ENCODE measurements around the gene SCARB1.
"Not testable (repeated sequence)": the region's sequence is repeated elsewhere in the genome, so short reads cannot be mapped to it uniquely, and the experiment has no call there.

SCARB1 gene

DNA sequence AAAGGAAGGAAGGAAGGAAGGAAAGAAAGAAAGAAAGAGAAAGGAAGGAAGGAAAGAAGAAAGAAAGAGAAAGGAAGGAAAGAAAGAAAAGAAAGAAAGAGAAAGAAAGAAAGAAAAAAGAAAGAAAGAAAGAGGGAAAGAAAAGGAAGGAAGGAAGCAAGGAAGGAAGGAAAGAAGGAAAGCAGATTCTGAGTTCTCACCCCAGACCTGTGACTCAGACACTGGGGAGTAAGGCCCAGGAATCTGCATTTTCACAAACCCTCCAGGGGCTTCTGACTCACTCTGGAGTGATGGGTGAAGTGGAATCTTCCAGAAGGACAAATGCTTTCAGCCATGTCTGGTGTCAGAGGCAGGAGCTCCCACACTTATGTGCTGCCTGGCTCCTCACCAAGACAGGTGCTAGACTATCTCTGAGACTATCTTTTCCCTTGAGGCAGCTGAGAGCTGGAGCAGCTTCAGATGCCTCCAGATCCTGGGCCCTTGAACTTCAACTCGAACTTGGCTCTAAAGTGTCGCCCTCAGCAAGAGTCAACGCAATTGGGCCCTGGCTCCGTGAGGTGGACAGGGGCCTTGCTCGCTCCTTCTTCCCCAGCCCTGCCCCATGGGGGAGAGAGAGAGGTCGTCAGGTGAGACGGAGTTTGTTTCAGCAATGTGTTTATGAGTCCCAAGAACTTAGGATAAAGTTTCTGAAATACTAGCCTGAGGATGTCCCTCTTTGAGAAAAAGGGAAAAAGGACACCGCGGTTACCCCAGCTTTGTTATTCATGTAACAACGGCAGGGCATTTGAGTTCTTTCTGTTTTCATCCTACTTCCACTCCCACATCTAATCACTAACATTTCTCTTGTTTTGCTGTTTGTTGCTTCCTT, 19.8 kb upstream of the SCARB1 start:
- no peak for DNase-seq

DNA sequence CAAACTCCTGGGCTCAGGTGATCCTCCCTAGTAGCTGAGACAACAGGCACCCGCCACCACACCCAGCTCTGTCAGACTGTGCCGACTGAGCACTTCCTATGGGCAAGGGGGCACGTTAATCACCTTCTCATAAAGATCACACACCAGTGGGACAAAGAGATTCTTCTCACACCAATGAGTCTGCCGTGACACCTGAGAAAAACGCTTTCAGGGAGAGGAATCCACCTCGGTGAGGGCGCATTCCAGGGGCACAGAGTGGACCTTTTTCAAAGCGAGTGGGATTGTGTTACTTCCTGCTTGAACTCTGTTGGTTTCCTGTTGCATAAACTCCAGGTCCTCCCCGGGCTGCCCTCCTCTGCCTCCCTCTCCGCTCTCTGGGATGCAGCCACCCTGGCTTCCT, 17.5 kb upstream of the SCARB1 start:
- no peak for DNase-seq

DNA sequence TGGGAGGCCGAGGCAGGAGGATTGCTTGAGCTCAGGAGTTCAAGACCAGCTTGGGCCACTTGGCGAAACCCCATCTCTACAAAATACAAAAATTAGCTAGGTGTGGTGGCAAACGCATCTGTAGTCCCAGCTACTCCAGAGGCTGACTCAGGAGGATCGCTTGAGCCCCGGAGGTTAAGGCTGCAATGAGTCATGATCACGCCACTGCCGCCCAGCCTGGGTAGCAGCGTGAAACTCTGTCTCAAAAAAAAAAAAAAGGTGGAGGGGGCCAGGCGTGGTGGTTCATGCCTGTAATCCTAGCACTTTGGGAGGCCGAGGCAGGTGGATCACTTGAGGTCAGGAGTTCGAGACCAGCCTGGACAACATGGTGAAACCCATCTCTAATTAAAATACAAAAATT, 16.7 kb upstream of the SCARB1 start:
- DNase-seq, result not testable (repeated sequence)

DNA sequence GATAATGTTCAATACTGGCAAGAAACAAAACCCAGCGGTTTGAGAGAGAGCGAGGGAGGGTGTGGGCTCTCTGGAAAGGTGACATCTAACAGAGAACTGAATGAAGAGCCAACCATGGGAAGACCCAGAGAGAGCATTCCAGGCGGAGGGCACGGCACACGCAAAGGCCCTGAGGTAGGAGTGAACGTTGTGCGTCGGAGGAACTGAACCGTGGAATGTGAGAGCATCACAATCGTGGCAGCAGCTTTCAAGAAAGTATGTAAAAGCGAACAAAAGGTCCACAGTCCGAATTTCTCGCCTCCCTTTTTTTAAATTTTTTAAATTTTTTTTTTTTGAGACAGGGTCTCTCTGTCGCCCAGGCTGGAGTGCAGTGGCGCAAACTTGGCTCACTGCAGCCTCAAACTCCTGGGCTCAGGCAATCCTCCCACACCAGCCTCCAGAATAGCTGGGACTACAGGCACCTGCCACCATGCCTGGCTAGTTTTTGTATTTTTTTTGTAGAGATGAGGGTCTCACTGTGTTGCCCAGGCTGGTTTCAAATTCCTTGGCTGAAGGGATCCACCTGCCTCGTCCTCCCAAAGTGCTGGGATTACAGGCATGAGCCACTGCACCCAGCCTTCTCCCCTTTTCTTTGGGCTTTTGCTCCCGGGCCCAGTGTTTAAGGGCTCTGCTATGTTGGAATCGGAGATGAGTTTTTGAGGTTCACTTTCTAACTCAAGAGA, 15.3 kb upstream of the SCARB1 start:
- no peak for DNase-seq

DNA sequence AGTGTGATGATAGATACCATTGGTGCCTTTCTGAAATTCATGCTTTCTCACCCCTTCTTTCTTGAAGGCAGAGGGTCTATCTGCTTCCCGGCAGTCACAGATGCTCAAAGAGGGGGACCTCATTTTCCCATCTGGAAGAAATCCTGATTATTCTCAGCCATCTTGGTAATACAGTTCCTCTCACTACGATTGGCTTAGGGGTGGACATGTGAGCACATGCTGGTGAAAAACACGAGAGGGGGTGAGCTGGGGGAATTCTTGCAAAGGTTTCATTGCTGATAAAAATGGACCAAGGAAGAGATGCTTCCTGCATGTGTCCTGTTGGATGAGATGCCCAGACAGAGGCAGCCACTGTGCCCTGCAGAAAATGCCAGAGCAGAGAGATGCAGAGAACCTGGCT, 13.8 kb upstream of the SCARB1 start:
- no peak for DNase-seq

DNA sequence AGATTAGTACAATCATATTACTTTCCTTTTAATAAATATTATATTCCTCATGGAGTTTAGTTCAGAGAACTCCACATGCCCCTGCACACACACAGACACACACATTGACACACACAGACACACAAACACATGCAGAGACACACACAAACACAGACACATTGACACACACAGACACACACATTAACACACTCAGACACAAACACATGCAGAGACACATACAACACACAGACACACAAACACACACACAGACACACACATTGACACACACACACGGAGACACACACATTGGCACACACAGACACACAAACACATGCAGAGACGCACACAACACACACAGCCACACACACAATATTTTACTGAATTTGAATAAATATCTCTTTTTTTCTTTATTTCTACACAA, 12.5 kb upstream of the SCARB1 start:
- no peak for DNase-seq

DNA sequence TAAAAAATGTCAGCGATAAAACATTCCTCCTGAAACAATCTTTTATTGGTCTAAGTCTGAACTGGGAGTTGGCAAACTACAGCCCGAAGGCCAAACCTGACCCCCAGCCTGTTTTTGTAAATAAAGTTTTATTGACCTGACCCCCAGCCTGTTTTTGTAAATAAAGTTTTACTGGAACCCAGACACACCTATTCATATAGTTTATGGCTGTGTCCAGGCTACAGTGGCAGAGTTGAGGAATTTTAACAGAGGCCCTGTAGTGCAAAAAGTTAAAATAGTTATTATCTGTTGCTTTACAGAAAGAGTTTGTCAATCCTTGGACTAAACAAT, 12.1 kb upstream of the SCARB1 start:
- no peak for DNase-seq

DNA sequence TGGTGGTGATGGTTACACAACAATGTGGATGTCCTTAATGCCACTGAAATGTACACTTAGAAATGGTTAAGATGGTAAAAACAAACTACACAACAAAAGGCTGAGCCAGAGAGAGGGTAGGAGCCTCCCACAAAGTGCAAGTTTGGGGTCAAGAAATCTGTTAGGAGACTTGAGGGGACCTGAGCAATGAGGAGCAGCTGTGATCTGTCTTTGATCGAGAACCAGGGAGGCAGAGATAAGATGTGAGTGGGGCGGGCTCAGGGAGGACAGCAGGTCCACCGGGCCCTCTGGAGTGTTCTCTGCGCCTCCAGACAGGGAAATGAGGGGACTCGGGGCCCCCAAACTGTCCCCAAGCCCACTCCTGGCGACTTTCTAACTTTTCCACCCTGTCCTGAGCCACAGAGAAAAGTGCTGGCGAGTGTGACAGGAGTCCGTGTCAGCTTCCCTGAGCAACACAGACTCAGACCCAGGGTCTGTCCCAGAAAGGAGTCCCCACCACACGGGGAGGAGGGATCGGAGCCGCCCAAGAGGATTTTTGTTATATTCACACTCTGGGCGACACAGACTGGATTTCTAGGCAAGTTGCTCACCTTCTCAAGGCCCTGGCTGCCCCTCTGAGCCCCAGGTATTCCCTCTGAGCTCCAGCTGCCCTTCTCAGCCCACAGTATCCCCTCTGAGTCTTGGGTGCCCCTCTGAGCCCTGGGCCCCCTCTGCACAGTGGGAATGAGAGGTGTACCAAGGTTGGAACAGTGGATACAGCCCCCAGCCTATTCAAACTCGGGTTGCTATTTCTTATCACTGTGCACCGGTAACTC, 11.5 kb upstream of the SCARB1 start:
- no peak for DNase-seq

DNA sequence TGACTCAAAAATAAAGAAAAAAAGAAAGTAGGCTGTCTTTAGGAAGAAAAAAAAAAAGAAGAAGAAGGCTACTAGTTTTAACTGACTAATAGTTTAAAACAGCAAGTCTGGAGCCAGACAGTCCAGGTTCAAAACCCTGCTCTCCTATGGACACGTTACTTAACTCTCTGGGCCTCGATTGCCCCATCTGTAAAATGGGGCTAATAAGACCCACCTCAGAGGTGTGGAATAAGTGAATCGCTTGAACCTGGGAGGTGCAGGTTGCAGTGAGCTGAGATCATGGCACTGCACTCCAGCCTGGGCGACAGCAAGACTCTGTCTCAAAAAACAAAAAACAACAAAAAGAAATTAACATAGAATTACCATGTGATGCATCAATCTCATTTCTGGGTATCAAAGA, 10.5 kb upstream of the SCARB1 start:
- no peak for DNase-seq

DNA sequence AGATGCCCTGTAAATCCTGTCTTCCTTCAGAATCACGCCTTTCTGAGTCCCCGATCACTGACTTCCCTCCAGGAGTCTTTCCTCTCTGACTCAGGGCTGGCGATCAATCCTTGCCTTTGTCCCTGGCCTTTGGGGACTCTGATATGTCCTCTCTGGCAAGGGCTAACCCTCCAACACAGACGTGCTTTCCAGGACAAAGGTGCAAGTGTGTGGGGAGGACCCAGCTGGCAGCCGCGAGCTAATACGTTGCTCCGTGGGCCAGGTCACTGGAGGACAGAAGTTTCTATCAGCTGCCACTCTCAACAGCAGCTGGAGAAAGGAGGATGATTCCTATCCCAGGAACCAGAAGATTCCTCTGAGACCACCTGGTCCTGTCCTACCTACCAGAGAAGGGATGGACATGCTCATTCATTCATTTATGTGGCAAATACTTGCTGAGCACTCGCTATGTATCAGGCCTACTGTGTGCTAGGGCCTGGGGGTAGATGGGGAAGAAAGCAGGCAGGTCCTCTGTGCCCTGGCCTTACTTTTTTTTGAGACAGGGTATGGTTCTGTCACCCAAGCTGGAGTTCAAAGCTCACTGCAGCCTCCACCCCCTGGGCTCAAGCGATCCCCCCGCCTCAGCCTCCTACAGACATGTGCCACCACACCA, 8.5 kb upstream of the SCARB1 start:
- no peak for DNase-seq

DNA sequence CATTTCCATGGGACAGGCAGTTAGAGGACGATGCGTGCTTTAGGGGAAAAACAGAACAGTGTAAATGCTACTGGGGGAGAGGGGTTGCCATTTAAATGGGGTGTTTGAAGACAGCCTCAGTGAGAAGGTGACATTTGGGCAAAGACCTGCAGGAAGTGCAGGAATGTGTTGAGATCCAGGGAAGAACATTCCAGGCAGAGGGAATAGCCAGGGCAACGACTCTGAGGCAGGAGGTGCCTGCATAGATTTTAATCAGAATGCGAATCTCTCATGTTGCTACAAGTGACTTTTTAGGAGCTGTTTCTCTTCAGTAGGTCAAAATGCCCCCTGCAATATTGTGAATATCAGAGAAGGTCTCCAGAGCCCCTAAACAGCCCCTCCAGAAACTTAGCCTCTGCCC, 7.6 kb upstream of the SCARB1 start:
- no peak for DNase-seq

DNA sequence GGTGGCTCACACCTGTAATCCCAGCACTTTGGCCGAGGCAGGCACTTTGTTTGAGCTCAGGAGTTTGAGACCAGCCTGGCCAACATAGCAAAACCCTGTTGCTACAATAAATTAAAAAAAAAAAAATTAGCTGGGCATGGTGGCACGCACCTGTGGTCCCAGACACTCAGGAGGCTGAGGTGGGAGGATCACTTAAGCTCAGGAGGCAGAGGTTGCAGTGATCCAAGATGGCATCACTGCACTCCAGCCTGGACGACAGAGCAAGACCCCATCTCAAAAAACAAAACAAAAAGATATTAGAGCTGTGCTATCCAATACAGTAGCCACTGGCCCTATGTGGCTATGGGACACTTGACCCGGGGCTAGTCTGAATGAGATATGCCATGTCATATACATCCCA, 6.9 kb upstream of the SCARB1 start:
- DNase-seq, result no peak

DNA sequence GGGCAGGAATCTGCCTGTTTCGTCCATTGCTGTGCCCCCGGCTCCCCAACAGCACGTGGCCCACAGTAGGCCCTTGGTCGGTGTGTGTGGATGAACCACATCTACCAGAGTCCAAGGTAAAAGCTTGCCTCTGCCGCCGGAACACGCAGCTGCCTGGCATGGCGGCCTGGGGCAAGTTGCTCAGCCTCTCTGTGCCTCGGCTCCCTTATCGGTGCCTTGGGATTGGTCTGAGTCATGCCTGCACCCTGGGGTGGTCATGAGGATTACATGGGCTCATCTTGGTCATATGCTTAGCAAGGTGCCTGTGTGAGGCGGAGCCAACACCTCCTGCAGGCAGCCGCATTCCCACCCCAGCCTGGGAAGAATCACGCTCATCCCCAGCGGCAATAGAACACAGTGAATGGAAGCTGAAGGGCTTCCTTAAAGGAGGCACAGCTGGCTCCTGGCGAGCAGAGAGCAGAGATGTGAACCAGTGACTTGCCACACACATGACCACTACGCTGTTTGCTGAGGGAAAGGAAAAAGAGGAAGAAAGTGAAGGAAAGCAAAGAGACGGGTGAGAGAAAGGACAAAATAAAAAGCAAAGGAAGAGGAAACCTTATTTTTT, 5.5 kb upstream of the SCARB1 start:
- no peak for DNase-seq

DNA sequence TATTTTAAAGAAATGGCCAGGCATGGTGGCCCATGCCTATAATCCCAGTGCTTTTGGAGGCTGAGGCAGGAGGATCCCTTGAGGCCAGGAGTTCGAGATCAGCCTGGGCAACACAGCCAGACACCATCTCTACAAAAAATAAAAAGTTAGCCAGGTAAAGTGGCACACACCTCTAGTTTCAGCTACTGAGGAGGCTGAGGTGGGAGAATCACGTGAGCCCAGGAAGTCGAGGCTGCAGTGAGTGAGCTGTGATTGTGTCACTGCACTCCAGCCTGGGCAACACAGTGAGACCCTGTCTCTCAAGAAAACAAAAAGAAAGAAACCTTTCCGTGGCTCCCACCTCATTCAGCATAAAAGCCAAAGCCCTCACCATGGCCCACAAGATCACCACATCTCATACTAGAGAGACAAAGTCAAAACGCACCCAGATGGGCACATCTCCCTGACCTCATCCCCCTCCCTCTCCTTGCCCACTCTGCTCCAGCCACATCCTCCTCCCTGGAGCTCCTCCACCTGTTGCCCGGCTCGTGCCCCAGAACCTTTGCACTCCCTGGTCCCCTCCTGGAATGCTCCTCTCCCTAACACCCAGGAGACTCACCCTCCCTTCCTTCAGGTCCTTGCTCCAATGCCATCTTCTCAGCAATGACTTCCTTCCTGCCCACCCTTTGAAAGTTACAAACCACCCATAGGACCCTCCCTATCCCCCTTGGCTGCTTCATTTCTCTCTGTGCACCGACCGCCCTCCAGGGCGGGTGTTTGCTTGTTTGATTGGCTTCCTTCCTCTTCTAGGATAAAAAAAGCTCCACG, 4.8 kb upstream of the SCARB1 start:
- DNase-seq, result no peak

DNA sequence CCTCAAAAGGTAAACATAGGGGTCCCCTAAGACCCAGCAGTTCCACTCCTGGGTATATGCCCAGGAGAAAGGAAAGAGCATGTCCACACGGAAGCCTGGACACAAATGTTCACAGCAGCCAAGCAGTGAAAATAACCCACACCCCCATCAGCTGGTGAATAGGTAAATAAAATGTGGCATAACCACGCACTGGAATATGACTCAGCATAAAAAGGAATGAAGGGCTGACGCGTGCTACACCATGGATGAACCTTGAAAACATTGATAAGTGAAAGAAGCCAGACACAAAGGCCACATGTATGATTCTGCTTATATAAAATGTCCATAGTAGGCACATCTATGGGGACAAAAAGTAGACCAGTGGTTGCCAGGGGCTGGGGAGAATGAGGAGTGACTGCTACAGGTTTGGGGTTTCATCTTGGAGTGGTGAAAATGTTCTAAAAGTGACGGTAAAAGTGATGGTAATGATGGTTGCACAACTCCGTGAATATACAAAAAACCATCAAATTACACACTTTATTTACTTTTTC, 3.8 kb upstream of the SCARB1 start:
- peak in 1 of 2 experiments; percentile 15 for DNase-seq

DNA sequence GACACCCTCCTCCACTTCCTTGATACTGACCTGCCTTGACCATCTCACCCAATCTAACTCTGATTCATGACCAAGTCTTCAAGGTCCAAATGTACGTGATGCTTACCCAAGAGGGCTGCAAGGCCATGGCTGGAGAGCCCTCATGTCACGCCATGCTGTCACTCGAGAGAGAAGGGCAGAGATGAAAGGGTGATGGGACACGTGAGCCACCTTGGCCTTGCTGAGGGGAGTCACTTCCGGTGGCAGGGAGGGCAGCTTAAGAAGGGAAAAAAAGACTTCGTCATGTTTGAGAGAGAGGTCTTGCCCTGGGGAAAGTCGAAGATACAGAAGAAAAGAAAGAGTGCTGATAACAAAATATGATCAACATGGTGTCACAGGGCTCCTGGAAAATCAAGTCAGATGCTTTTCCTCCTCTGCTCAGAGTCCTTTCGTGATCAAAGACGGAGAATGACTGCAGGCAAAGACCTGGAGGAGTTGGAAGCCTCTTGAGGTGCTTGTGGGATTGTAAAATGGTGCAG, 3.3 kb upstream of the SCARB1 start:
- no peak for DNase-seq

DNA sequence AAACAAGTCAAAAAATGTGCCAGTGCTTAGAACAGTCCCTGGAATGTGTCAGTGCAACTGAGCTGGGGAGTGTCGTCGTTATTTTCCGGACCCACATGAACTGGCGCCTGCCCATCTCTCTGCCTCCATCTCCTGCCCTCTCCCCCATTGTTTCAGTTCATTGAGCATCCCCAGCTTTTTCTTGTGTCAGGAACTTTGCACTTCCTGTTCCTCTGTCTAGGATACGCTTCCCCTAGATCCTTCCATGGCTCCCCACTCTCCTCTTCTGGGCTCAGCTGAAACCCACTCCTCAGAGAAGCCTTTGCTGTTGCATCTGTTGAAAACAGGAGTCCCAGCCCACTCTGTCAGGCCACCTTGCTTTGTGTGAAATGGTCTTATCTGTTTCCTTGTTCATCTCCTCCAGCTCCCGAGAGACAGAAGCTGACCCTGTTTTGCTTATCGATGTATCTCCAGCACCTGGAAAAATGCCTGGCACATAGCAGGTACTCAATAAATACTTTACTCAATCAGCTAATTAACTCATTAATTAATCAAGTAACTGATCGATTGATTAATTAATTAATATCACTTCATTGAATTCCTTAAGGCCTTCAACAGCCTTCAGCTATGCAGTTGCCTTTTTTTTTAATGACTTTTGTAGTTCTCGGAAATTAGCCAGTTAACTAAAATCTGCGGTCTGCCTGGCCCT, 2.7 kb upstream of the SCARB1 start:
- DNase-seq, result no peak

DNA sequence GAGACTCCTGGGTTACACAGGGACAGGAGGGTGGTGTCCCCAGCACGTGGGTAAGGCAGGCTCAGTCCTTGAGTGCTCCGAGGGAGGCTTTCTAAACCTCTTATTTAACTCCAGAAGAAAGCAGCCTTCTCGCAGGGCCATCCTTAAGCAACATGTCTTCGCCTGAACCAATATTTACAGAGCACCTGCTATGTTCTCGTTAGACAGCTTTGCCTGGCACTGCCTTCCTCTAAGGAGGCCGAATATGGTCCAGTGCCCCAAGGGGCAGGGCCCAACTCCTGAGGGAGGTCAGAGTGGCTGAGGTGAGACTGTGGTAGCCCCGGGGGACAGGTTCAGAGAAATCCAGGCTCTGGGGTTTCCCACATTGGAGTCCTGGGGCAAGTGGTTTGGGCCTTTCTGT, 2.1 kb upstream of the SCARB1 start:
- DNase-seq, result no peak

DNA sequence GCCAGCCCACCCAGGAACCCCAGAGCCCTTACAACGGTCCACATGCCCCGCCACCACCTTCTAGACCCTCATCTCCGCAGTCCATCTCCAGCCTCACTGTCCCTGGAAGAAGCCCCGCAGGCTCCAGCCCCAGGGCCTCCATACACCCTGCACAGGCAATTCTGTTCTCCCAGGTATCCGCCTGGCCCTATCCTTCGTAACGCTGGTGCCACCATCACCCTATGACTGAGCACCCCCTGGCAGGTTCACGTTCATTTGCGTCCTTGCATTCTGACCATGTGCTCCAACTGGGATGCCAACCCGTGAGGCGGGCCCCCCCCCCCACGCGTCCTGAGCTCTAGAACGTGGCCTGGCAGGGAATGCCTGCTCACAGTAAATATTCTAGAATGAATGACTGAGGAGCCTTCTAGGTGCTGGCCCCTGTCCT, 675 bp upstream of the SCARB1 start:
- no peak for DNase-seq

DNA sequence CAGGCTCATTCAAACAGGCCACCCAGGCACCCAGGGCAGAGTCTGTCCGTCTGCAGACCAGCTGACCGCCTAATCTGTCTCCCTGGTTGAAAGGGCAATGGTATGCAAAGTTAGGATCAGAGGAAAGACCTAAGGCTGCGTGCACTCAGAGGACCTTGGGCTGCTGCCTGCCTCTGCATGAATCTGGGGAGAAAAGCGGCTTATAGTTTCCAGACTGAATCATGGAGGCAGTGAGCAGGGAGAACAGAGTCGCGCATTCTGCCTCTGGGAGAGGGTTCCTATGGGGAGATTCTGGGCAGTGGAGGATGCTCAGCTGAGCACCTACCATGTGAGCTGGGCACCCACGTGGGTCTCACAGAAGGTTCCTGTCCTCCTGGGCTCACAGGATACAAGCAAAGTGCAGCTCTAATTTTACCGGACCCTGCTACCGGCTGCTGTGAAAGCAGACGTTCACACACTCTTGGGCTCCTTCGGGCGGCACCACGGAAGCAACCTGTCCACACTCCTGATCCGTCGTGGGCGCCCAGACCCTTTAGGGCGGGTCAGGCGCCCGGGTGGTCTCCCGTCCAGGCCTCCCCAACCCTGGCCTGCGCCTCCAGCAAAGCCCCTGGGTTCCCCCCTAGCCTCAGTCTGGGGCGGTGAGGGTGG, 772 bp downstream of the SCARB1 start:
- peak; percentile 23 to 55 for DNase-seq
